ENCODE results near the gene OR10D3. TPM values are rescaled to one million over a fixed set of nuclear protein-coding genes. Genes with fewer than 3 reads are reported as not detected.

OR10D3 gene
- total and polyA plus RNA-seq, 4 donors, result not detected

DNA sequence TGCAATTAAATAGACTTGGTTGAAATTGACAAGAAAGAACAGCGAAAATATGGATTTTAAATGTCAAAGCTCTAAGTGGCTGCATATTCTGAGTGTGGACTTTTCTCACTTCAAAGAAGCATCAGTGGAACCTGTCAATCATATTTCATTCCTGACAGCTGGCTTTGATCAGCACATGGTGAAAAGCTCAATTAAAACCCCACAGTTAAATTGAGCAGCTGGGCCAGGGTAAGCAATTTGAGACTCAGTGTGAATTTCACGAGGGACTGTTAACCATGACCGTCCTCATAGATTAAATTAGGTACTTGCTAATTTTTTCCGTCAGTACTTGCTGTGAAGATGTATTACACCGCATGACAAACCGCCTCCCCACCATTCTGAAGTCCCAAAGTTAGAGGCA, 11.0 kb upstream of the OR10D3 start:
- H3K9me3 ChIP-seq (ENCODE audit: control insufficient read depth in 4 of 4, insufficient read depth in 3 of 4, low read length in 3 of 4), result no peaks in the 10 kb centered on the region
- no peaks in the 10 kb centered on the region for H3K4me1 ChIP-seq (ENCODE audit: control insufficient read depth in 5 of 5, insufficient read depth in 5 of 5, low read length in 5 of 5)
- H3K27me3 ChIP-seq (ENCODE audit: control insufficient read depth in 3 of 3, insufficient read depth in 3 of 3, low read length in 2 of 3), result no peaks in the 10 kb centered on the region
- no peak for DNase-seq
- H3K27ac ChIP-seq (ENCODE audit: low read depth in 1 of 2, low read length in 1 of 2), result no peak overlapping the region
- H3K36me3 ChIP-seq (ENCODE audit: control insufficient read depth in 4 of 4, insufficient read depth in 4 of 4, low read length in 4 of 4), result no peaks in the 10 kb centered on the region
- H3K9ac ChIP-seq (ENCODE audit: insufficient read depth in 1 of 2, low read length in 2 of 2), result no peak overlapping the region
- 84 to 93% methylated on average over 6 of the region's 6 CpGs for WGBS, 2 donors
- no peak for ATAC-seq (ENCODE audit: insufficient read depth, low FRiP score)
- H3K4me3 ChIP-seq, result no peak overlapping the region
- TF ChIP-seq, protein P1, sequence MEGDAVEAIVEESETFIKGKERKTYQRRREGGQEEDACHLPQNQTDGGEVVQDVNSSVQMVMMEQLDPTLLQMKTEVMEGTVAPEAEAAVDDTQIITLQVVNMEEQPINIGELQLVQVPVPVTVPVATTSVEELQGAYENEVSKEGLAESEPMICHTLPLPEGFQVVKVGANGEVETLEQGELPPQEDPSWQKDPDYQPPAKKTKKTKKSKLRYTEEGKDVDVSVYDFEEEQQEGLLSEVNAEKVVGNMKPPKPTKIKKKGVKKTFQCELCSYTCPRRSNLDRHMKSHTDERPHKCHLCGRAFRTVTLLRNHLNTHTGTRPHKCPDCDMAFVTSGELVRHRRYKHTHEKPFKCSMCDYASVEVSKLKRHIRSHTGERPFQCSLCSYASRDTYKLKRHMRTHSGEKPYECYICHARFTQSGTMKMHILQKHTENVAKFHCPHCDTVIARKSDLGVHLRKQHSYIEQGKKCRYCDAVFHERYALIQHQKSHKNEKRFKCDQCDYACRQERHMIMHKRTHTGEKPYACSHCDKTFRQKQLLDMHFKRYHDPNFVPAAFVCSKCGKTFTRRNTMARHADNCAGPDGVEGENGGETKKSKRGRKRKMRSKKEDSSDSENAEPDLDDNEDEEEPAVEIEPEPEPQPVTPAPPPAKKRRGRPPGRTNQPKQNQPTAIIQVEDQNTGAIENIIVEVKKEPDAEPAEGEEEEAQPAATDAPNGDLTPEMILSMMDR (IDR thresholded peaks at IDR 0.05; ENCODE audit: control extremely low read depth, extremely low read depth), result no peak

DNA sequence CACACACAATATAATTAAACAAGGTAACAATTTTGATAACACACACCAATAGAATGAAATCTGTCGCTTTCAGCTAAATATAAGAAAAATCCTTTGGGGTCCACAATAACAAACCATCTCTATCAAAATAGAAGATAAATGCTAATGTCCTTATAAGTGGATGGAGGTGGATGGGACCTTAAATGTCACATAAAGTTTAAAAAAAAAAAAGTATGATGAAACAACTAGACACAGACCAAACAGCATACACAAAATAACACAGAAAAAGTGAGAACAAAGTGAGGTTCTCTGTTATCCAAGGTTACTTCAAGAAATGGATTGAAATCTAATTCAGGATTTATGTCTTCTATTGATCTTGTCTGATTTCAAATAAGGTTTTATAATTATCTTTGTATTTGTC, 10.5 kb upstream of the OR10D3 start:
- H3K27ac ChIP-seq (ENCODE audit: low read depth in 1 of 2, low read length in 1 of 2), result no peak overlapping the region
- H3K9ac ChIP-seq (ENCODE audit: insufficient read depth in 1 of 2, low read length in 2 of 2), result no peak overlapping the region
- H3K4me1 ChIP-seq (ENCODE audit: control insufficient read depth in 5 of 5, insufficient read depth in 5 of 5, low read length in 5 of 5), result no peaks in the 10 kb centered on the region
- no peaks in the 10 kb centered on the region for H3K9me3 ChIP-seq (ENCODE audit: control insufficient read depth in 4 of 4, insufficient read depth in 3 of 4, low read length in 3 of 4)
- DNase-seq (no peak), ATAC-seq (ENCODE audit: insufficient read depth, low FRiP score) (no peak)
- WGBS, 2 donors, result 96 to 98% methylated on average over 1 of the region's 1 CpG
- H3K4me3 ChIP-seq, result no peak overlapping the region
- TF ChIP-seq, protein P1 (IDR thresholded peaks at IDR 0.05; ENCODE audit: control extremely low read depth, extremely low read depth), result no peak
- H3K27me3 ChIP-seq (ENCODE audit: control insufficient read depth in 3 of 3, insufficient read depth in 3 of 3, low read length in 2 of 3), result no peaks in the 10 kb centered on the region
- no peaks in the 10 kb centered on the region for H3K36me3 ChIP-seq (ENCODE audit: control insufficient read depth in 4 of 4, insufficient read depth in 4 of 4, low read length in 4 of 4)

DNA sequence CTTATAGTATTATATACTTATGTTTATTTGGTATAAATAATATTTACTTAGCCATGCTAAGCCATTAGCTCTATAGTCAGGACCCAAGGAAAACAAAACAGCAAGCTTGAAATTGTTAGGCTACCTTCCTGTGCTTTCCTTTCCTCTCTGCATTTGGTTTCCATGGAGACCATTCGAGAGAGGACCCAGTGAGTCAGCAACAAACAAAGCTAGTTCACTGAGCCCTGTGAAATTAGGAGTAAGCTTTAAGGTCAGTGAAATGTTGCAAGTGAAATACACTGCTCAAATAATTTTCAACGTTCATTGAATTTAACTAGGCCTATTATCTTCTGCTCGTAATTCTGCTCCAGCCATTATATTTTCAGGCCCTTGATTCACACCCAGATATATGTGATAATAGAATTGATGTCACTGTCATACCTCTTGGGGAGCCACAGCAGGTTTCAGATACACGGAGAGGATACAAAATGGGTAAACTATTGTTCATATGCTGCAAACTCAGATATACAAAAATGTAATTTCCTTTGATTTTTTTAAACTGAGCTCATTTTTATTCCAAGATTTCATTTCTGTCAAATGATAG, 9.1 kb upstream of the OR10D3 start:
- TF ChIP-seq, protein P1 (IDR thresholded peaks at IDR 0.05; ENCODE audit: control extremely low read depth, extremely low read depth), result no peak
- no peak overlapping the region for H3K27ac ChIP-seq (ENCODE audit: low read depth in 1 of 2, low read length in 1 of 2)
- H3K9me3 ChIP-seq (ENCODE audit: control insufficient read depth in 4 of 4, insufficient read depth in 3 of 4, low read length in 3 of 4), result no peaks in the 10 kb centered on the region
- peaks cover 0 to 4% (median 0%) of the 10 kb centered on the region in 5 donors for H3K4me1 ChIP-seq (ENCODE audit: control insufficient read depth in 5 of 5, insufficient read depth in 5 of 5, low read length in 5 of 5)
- peak in 2 of 3 donors; percentile 23 to 25 for DNase-seq
- no peaks in the 10 kb centered on the region for H3K36me3 ChIP-seq (ENCODE audit: control insufficient read depth in 4 of 4, insufficient read depth in 4 of 4, low read length in 4 of 4)
- no peak for ATAC-seq (ENCODE audit: insufficient read depth, low FRiP score)
- no peaks in the 10 kb centered on the region for H3K27me3 ChIP-seq (ENCODE audit: control insufficient read depth in 3 of 3, insufficient read depth in 3 of 3, low read length in 2 of 3)
- 27 to 37% methylated on average over 4 of the region's 4 CpGs for WGBS, 2 donors
- H3K9ac ChIP-seq (ENCODE audit: insufficient read depth in 1 of 2, low read length in 2 of 2), result no peak overlapping the region
- no peak overlapping the region for H3K4me3 ChIP-seq
